ENCODE results near the gene PPIE.

Gene PPIE

DNA sequence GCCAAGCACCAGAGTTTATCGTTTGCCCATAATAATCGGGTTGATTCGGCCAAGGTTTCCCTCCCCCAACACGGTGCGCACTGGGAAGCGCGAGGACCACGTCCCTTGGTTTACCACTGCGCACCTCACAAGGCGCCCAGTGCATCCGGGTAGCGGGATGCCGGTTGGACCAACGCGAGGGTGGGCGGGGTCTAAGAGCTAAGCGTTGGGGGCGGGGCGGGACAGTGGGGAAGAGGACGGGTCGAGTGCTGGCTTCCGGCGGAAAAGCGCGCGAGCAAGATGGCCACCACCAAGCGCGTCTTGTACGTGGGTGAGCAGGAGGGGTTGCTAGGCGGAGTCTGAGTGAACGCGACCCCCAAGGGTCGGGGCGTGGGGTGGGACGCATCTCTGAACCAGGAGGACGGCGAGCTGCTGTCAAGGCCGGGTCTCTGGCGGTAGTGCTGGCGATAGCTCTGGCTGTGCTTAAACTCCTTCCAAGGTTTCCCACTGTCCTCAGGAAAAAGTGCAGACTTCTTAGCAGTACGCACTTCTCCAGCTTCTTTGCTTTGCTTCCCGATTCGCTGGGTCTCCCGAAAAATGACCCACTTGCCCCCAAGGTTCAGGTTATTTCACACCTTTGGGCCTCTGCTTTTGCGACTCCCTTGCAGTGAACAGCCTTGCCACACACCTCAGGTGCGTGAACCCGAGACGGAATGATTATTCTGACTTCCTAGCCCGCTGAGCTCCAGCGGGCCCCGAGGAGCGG is at the start of gene PPIE:
Gene PPIE, plus strand, starts transcription at position 261 of the 745 bp plus-strand sequence. Its CDS starts 19 bp downstream, at position 280.
- TF ChIP-seq, protein P1, sequence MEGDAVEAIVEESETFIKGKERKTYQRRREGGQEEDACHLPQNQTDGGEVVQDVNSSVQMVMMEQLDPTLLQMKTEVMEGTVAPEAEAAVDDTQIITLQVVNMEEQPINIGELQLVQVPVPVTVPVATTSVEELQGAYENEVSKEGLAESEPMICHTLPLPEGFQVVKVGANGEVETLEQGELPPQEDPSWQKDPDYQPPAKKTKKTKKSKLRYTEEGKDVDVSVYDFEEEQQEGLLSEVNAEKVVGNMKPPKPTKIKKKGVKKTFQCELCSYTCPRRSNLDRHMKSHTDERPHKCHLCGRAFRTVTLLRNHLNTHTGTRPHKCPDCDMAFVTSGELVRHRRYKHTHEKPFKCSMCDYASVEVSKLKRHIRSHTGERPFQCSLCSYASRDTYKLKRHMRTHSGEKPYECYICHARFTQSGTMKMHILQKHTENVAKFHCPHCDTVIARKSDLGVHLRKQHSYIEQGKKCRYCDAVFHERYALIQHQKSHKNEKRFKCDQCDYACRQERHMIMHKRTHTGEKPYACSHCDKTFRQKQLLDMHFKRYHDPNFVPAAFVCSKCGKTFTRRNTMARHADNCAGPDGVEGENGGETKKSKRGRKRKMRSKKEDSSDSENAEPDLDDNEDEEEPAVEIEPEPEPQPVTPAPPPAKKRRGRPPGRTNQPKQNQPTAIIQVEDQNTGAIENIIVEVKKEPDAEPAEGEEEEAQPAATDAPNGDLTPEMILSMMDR (conservative IDR thresholded peaks at IDR 0.05), result no peak
- H3K27ac ChIP-seq, result peak within 1 kb of the TSS; percentile 85

DNA sequence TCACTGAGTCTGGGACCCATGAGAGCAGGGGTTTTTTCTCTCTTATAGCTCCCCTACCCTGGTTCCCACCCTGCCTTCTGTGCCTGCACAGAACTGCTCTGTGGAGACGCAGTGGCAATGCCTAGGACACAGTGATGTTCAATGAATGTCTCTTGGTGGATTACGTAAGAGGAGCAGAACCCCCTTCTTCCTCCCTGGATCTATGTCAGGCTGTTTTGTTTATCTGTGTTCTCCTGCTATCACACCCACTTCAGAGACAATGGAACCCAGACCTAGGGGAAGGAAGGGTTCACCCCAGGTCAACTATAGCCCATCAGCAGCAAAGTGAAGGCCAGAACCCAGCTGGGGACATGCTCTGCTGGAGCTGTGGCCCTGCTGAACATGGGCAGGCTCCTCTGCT is 49.5 kb upstream of the PPIE start:
- TF ChIP-seq, protein P1 (conservative IDR thresholded peaks at IDR 0.05), result no peak
- H3K27ac ChIP-seq, result no peak overlapping the region

GRCh38 chr1:39689635-39690034 is 49.0 kb upstream of the PPIE start:
- TF ChIP-seq, protein P1 (conservative IDR thresholded peaks at IDR 0.05), result no peak
- no peak overlapping the region for H3K27ac ChIP-seq

GRCh38 chr1:39690225-39690624 is 48.5 kb upstream of the PPIE start:
- TF ChIP-seq, protein P1 (conservative IDR thresholded peaks at IDR 0.05), result no peak
- H3K27ac ChIP-seq, result no peak overlapping the region

DNA sequence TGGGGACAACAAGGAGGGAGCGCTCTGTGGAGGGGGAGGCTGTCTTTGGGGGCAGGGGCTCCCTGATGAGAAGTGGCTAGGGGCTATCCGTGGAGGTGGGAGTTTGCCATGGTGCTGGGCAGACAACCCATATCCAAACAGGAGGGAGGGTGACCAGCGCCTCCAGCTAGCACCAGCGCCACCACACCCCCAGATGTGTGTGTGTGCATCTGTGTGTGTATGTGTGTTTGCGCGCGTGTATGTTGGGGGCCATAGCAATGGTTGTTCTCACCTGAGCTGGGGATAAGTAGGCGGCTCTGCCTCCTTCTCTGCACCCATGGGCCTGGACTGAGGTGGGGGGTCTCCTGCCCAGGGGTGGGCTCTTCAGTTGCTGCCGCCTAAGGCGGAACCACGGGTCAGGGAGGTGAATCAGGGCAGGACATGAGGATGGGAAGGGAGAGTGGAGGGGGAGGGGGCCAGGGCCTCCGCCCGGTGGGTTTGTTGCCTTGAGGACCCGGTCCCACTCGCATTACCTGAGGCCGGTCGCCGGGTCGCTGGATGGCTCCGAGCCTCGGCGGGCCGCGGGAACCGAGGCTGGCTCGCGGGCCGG is 47.8 kb upstream of the PPIE start:
- TF ChIP-seq, protein P1 (conservative IDR thresholded peaks at IDR 0.05), result no peak
- peak overlapping the region; percentile 23; the same call in 1 of the 2 replicates for H3K27ac ChIP-seq

DNA sequence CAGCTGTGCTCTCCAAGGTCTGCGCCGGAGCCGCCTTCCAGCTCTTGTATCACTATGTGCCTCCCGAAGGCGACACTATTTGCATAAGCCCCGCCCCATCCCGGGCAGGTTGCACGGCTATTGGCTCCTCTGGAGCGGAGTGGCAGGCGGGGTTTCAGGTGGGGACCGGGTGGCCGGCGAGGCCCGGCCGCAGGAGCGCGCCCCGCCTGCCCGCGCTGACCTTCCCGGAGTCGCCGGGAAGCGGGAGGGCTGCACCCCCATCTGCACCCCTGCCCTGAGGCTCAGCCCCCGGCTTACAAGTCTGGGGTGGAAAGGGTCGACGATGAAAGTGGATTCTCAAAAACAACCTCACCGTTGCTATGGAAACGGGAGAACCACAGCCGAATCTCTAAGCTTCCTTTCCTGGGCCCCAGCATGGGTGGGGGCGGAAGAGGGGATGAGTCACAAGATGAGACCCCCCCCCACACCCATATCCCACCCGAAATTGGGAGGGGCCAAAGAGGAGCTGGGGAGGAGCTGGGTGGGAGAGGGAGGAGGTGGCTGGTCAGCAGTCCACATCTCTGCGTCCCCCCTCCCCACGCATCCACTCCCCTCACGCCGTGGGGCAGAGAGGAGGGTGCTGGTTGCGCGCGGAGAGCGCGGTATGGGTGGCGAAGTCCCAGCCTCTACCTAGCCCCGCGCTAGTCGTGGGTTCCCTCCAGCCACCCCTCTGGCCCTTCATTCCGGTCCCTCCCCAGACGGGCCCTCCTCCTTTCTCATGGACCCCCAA is 47.1 kb upstream of the PPIE start, which contains the start of gene HPCAL4:
Gene HPCAL4, minus strand, starts transcription at position 51 of the 769 bp plus-strand sequence. CDS start 6,830 bp downstream, outside the sequence.
- peak within 1 kb of the TSS; percentile 23; the same call in 1 of the 2 replicates for H3K27ac ChIP-seq
- TF ChIP-seq, protein P1 (conservative IDR thresholded peaks at IDR 0.05), result no peak

Data from VCaP (cell line).